ENCODE measurements around the gene TCP11L1.
"Not testable (repeated sequence)": the region's sequence is repeated elsewhere in the genome, so short reads cannot be mapped to it uniquely, and the experiment has no call there.

TCP11L1 gene

GRCh38 chr11:33065445-33066178 lies 26.2 kb downstream of the TCP11L1 start:
- DNase-seq (ENCODE audit: low read depth in 2 of 2) = peak; percentile 16 to 26

- DNase-seq (ENCODE audit: low read depth in 2 of 2) = no peak
These were observed 27.9 kb downstream of the TCP11L1 start for GRCh38 chr11:33067294-33067693.

- DNase-seq (ENCODE audit: low read depth in 2 of 2) = no peak
These were observed 29.4 kb downstream of the TCP11L1 start for GRCh38 chr11:33068611-33069340.

DNA sequence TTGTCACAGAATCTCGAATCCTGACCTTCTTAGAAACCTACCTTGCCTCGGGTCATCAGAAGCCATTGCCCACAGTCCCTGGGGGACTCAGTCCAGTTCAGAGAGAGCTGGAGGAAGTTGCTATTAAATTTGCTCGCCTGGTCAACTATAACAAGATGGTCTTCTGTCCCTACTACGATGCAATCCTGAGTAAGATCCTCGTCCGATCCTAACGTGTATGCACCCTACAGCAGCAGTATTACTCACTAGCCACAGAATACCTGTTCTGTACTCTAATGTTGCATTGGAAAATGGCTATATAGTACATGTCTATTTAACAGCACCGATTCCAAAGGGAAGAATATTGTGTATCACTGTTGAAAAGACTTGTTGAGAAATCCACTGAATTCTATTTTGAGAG lies 33.1 kb downstream of the TCP11L1 start:
- no peak for DNase-seq (ENCODE audit: low read depth in 2 of 2)

DNA sequence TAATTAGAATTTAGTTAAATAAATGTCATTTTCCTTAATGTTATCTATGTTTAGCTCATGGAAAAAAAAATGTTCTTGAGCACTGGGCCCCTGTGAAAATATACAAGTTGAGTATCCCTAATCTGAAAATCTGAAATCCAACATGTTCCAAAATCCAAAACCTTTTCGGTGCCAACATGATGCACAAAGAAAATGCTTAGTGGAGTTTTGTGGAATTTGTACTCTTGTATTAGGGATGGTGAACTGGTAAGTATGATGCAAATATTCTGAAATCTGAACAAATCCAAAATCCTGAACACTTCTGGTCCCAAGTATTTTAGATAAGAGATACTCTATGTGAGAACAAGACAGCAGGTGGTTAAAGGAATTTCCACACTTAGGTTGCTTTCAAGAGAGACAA lies 44.5 kb downstream of the TCP11L1 start:
- no peak for DNase-seq (ENCODE audit: low read depth in 2 of 2)

- DNase-seq (ENCODE audit: low read depth in 2 of 2) = no peak
These were observed 46.6 kb downstream of the TCP11L1 start for GRCh38 chr11:33086017-33086416.

DNA sequence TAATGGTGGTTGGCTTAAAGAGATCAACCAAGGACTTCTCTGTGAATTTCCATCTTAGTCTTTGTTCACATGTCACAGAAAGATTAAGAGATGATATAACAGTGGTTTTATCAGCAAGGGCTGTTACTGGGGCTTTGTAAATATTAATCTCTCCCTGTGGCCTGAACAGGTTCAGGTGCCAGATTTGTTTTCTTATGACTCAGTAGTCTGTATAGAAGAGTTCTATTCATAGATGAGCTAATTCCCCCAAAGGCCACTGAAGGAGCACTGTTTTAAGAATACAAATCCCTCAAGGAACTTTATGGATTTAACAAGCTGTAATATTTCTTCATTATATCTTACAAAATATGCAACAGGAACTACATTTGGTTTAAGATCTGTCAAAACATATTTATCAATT lies 50.4 kb downstream of the TCP11L1 start:
- DNase-seq (ENCODE audit: low read depth in 2 of 2) = no peak

- DNase-seq (ENCODE audit: low read depth in 2 of 2) = no peak
These were observed 54.8 kb downstream of the TCP11L1 start for GRCh38 chr11:33094157-33094556.

GRCh38 chr11:33103836-33104235 lies 64.5 kb downstream of the TCP11L1 start:
- DNase-seq (ENCODE audit: low read depth in 2 of 2) = no peak

GRCh38 chr11:33109294-33109895 lies 70.0 kb downstream of the TCP11L1 start:
- DNase-seq (ENCODE audit: low read depth in 2 of 2) = no peak

GRCh38 chr11:33110083-33110482 lies 70.7 kb downstream of the TCP11L1 start:
- no peak for DNase-seq (ENCODE audit: low read depth in 2 of 2)

- no peak for DNase-seq (ENCODE audit: low read depth in 2 of 2)
These were observed 77.2 kb downstream of the TCP11L1 start for GRCh38 chr11:33116535-33116934.

- not testable (repeated sequence) for DNase-seq (ENCODE audit: low read depth in 2 of 2)
These were observed 83.3 kb downstream of the TCP11L1 start for GRCh38 chr11:33122696-33123095.

All from fibroblast of skin of left biceps (primary cell).